K562 (cell line): Measurements from ENCODE around the gene PNMT. TPM values are rescaled to one million over a fixed set of nuclear protein-coding genes. Genes with fewer than 3 reads are reported as not detected.

ENCODE experiments used
- ATAC-seq: fragments of 200-7000 bp; cut with Tn5 transposase; 3 replicates; pipeline ENCODE4 v1.9.1; 2020; ENCODE audit warnings: moderate library complexity
- BruUV-seq: library from RNA; stranded (reverse); fragments of 400-500 nt; replicated peaks from 2 replicates; lab custom pipeline; 2021; lab: Mats Ljungman, UMichigan
- CTCF ChIA-PET: fragments of 300-600 bp; formaldehyde crosslinking; extraction: SDS; loops from one replicate; lab custom pipeline; 2021; ENCODE audit warnings: low intra/inter-chr PET ratio; lab: Yijun Ruan, JAX
- POLR2A ChIA-PET: fragments of 300-600, 350-650 bp; sonication (Branson Sonifier 250); formaldehyde crosslinking; extraction: SDS; loops from one replicate; lab custom pipeline; 2021; ENCODE audit warnings: antibody characterized with exemption, inconsistent platforms; lab: Yijun Ruan, JAX
- DNase-seq, 4 experiments: peaks; one replicate each; pipeline versions ENCODE4 v3.0.0 to v3.0.0-alpha.2; 2011 to 2018; ENCODE audit warnings: low spot score in 3 of 4, mixed read lengths in 3 of 4; ENCODE audit errors: extremely low read depth in 1 of 4
- FAIRE-seq: peaks from 2 replicates; lab custom pipeline; 2011; peaks lifted over from hg19 to GRCh38; lab: Jason Lieb, UNC
- H2AFZ ChIP-seq: 2 replicates; pipeline ENCODE4 v1.6.0; 2011; ENCODE audit warnings: low read depth, low read length, control low read depth, inconsistent platforms
- H3K27ac ChIP-seq: fragments of 200-600 bp; 3 replicates; pipeline ENCODE4 v1.8.0; 2011; ENCODE audit warnings: low read depth, mild to moderate bottlenecking, control low read depth, inconsistent platforms, low read length, moderate library complexity, mixed read lengths; ENCODE audit errors: extremely low read depth
- H3K27me3 ChIP-seq, 2 experiments: fragments of 300-600 bp in 1 of 2; 2 replicates in 1 of 2; 3 replicates in 1 of 2; pipeline versions ENCODE4 v1.6.0 to v1.8.0; 2011; ENCODE audit warnings: inconsistent platforms in 2 of 2, low read length in 2 of 2, mild to moderate bottlenecking in 1 of 2, mixed read lengths in 1 of 2, moderate library complexity in 1 of 2; ENCODE audit not compliant: control insufficient read depth in 2 of 2, insufficient read depth in 2 of 2
- H3K36me3 ChIP-seq: fragments of 300-600 bp; 3 replicates; pipeline ENCODE4 v1.8.0; 2011; ENCODE audit warnings: mild to moderate bottlenecking, low read length, inconsistent platforms; ENCODE audit not compliant: control insufficient read depth, insufficient read depth
- H3K4me1 ChIP-seq, 2 experiments: fragments of 200-600 bp in 1 of 2; replicated peaks in 1 of 2; 2 replicates in 1 of 2; 3 replicates in 1 of 2; pipeline versions ENCODE4 v1.5.1 to v1.8.0; 2011; ENCODE audit warnings: inconsistent platforms in 2 of 2, low read length in 2 of 2, mild to moderate bottlenecking in 1 of 2, mixed read lengths in 1 of 2, moderate library complexity in 1 of 2; ENCODE audit not compliant: control insufficient read depth in 2 of 2, insufficient read depth in 2 of 2
- H3K4me2 ChIP-seq: 2 replicates; pipeline ENCODE4 v1.6.1; 2011; ENCODE audit warnings: low read length, control low read depth, inconsistent platforms, mixed read lengths; ENCODE audit not compliant: insufficient read depth
- H3K4me3 ChIP-seq: fragments of 200-600 bp; sonication (generic), shearing (Covaris generic); 2 replicates; pipeline ENCODE4 v1.5.1; 2016; ENCODE audit warnings: control low read depth, inconsistent platforms
- H3K79me2 ChIP-seq: fragments of 200-600 bp; 3 replicates; pipeline ENCODE4 v1.8.0; 2011; ENCODE audit warnings: low read length, inconsistent platforms; ENCODE audit not compliant: control insufficient read depth, insufficient read depth
- H3K9ac ChIP-seq, 2 experiments: 2 replicates each; pipeline versions ENCODE4 v1.6.0 to v1.6.1; 2011; ENCODE audit warnings: low read depth in 2 of 2, low read length in 2 of 2, control low read depth in 1 of 2, inconsistent platforms in 1 of 2, mild to moderate bottlenecking in 1 of 2, mixed read lengths in 1 of 2; ENCODE audit not compliant: insufficient read depth in 1 of 2
- H3K9me1 ChIP-seq: one replicate; pipeline ENCODE4 v1.6.0; 2011; ENCODE audit warnings: inconsistent platforms, mild to moderate bottlenecking, low read length, moderate library complexity; ENCODE audit not compliant: control insufficient read depth, insufficient read depth
- H3K9me3 ChIP-seq: replicated peaks from 2 replicates; pipeline ENCODE4 v1.5.1; 2011; ENCODE audit warnings: low read depth, low read length, inconsistent platforms; ENCODE audit not compliant: control insufficient read depth, insufficient read depth
- H4K20me1 ChIP-seq: replicated peaks from 2 replicates; pipeline ENCODE4 v1.6.1; 2011; ENCODE audit warnings: low read length, inconsistent platforms, mixed read lengths; ENCODE audit not compliant: control insufficient read depth, insufficient read depth
- EHMT2 ChIP-seq: fragments of 450-650 bp; IDR thresholded peaks from 2 replicates; pipeline ENCODE4 v1.6.1; 2018; ENCODE audit warnings: antibody characterized with exemption
- HNRNPUL1 ChIP-seq: fragments of 200-400 bp; formaldehyde crosslinking; IDR thresholded peaks from 2 replicates; pipeline ENCODE4 v1.6.1; 2017; ENCODE audit warnings: low read length
- KAT2B ChIP-seq: IDR thresholded peaks from one replicate; pipeline ENCODE4 v1.6.1; 2012; ENCODE audit warnings: low read depth, mild to moderate bottlenecking, control low read depth, inconsistent platforms, low read length, moderate library complexity
- NONO ChIP-seq, 2 experiments: fragments of 200-400 bp in 1 of 2; fragments of 450-650 bp in 1 of 2; formaldehyde crosslinking in 1 of 2; IDR thresholded peaks; 2 replicates each; pipeline ENCODE4 v1.6.1; 2017; ENCODE audit warnings: low read depth in 2 of 2, mild to moderate bottlenecking in 2 of 2, moderate library complexity in 2 of 2, low read length in 1 of 2
- PURB ChIP-seq: sonication (generic); formaldehyde crosslinking; IDR thresholded peaks from 2 replicates; pipeline ENCODE4 v1.9.0; 2021; ENCODE audit warnings: low read depth, mild to moderate bottlenecking, missing genetic modification reagents
- SMAD1 ChIP-seq: fragments of 150-350 bp; IDR thresholded peaks from 2 replicates; pipeline ENCODE4 v1.6.1; 2014; ENCODE audit warnings: low read length, low read depth; ENCODE audit not compliant: partially characterized antibody
- STAG1 ChIP-seq: sonication (generic); formaldehyde crosslinking; IDR thresholded peaks from 2 replicates; pipeline ENCODE4 v1.5.0; 2020; ENCODE audit warnings: missing genetic modification reagents, borderline replicate concordance
- TAF15 ChIP-seq: fragments of 200-400 bp; formaldehyde crosslinking; IDR thresholded peaks from 2 replicates; pipeline ENCODE4 v1.6.1; 2017; ENCODE audit warnings: mild to moderate bottlenecking, low read depth, low read length, moderate library complexity
- ZNF121 ChIP-seq: sonication (generic); formaldehyde crosslinking; conservative IDR thresholded peaks from 2 replicates; pipeline ENCODE4 v1.8.0; 2022; ENCODE audit warnings: missing genetic modification reagents
- ZNF263 ChIP-seq: sonication (generic); formaldehyde crosslinking; IDR thresholded peaks from 2 replicates; pipeline ENCODE4 v1.8.0; 2022; ENCODE audit warnings: mild to moderate bottlenecking, missing genetic modification reagents, borderline replicate concordance
- WGBS: fragments of 100-300 bp; shearing (Covaris generic); methylation state at CpG from one replicate; pipeline ENCODE4 v1.1.6; 2016; ENCODE audit warnings: low coverage, mixed read lengths; ENCODE audit not compliant: insufficient coverage; ENCODE audit errors: missing lambda C conversion rate; 5-methylcytosine and 5-hydroxymethylcytosine counted together
- in situ Hi-C: fragments of 300-500 bp; cut with MboI; formaldehyde crosslinking; loops from 4 replicates; pipeline ENCODE4 v1.15.0; 2018; ENCODE audit warnings: inconsistent platforms, mixed read lengths
- intact Hi-C: fragments of 100-400 bp; cut with micrococcal nuclease; formaldehyde crosslinking; loops from 2 replicates; pipeline ENCODE4 v1.14.2; 2022
- polyA plus RNA-seq, 8 experiments: library from polyadenylated mRNA; depleted of rRNA in 4 of 8; stranded (reverse) in 5 of 8; unstranded in 3 of 8; fragments of >200 nt; fragmentation: Nextera tagmentation in 2 of 8; fragmentation: Illumina TruSeq in 1 of 8; extraction: Ambion mirVana in 2 of 8; extraction: Trizol in 1 of 8; gene quantifications; 2 replicates each; pipeline versions ENCODE4 v1.2.1 to v1.2.3, GENCODE V29; 2011 to 2014; ENCODE audit warnings: inconsistent platforms in 1 of 8, missing spikeins in 1 of 8
- total RNA-seq, 7 experiments: library from RNA; depleted of rRNA in 6 of 7; stranded (reverse); fragments of >200 nt in 6 of 7; fragmentation: Illumina TruSeq in 2 of 7; extraction: Trizol in 2 of 7; gene quantifications; 2 replicates each; pipeline versions ENCODE4 v1.2.1 to v1.2.3, GENCODE V29; 2011 to 2021; ENCODE audit warnings: low replicate concordance in 1 of 7
- TF ChIP-seq, protein P1 (sequence below): sonication (generic); formaldehyde crosslinking; IDR thresholded peaks from 2 replicates; pipeline ENCODE4 v1.9.0; 2022; ENCODE audit warnings: mild to moderate bottlenecking, missing genetic modification reagents
- TF ChIP-seq, protein P2 (sequence below): IDR thresholded peaks from 3 replicates; pipeline ENCODE4 v1.6.1; 2011; ENCODE audit warnings: borderline replicate concordance, mild to moderate bottlenecking, moderate library complexity; ENCODE audit not compliant: insufficient read length; ENCODE audit errors: extremely low read depth
- TF ChIP-seq, protein P3 (sequence below): IDR thresholded peaks from 2 replicates; pipeline ENCODE4 v1.6.1; 2011; ENCODE audit not compliant: insufficient read length; ENCODE audit errors: extremely low read depth
- TF ChIP-seq, protein P4 (sequence below): fragments of 250-450 bp; sonication (Bioruptor Pico); IDR thresholded peaks from 2 replicates; pipeline ENCODE4 v1.5.0; 2022; ENCODE audit warnings: mild to moderate bottlenecking

PNMT gene
- total and polyA plus RNA-seq, 9 of the 15 experiments (the other 6 are each of a cell fraction or from before 2014, with no cell fraction given), result 0.55 to 18.1 (median 5.8) TPM

DNA sequence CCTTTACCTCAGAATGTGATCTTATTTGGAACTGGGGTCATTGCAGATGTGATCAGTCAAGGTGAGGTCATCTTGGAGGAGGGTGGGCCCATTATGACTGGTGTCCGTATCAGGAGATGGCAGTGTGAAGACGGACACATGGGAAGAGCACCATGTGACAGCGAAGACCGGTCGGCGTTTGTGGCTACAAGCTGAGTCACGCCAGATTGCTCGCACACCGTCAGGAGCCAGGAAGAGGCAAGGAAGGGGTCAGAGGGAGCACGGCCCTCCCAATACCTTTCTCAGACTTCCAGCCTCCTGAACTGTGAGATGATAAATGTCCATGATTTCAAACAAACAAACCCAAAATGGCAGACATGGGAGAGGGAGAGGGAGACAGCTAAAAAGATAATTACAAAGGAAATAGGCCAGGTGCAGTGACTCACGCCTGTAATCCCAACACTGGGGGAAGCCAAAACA is 18.1 kb upstream of the PNMT start:
- Histone ChIP-seq H3K4me3 (no peak overlapping the region), H3K27me3 (no peaks in the 10 kb centered on the region), H3K4me1 (peaks cover 59 to 67% of the 10 kb centered on the region in 2 experiments), H3K27ac (peak overlapping the region; percentile 88), H2AFZ (peak overlapping the region; percentile 34), H4K20me1 (0 out of 2 replicates have a peak, but pooled peaks cover 4% of the 10 kb centered on the region), H3K4me2 (peak overlapping the region; percentile 62), H3K9ac (peak overlapping the region; percentile 40 to 53; a peak in 3 of 4 replicates), H3K9me1 (no peaks in the 10 kb centered on the region), H3K9me3 (no peaks in the 10 kb centered on the region), H3K79me2 (peaks cover 68% of the 10 kb centered on the region), H3K36me3 (peaks cover 21% of the 10 kb centered on the region)
- WGBS, result 3% methylated on average over 11 of the region's 11 CpGs
- in situ Hi-C loops, result no loop called here
- ATAC-seq, result peak; percentile 88
- DNase-seq, result peak; percentile 78 to 95 (median 83)
- peak; percentile 98 for FAIRE-seq
- POLR2A ChIA-PET, result interaction anchor here (0.7 to 2.5 kb wide), 7 partner anchors 10 to 353 kb away, joined by 3 to 11 read pairs (median 5); partner anchors contain the start of genes PNMT and STARD3
- BruUV-seq, result no TSS peak
- CTCF ChIA-PET, result no interaction called here
- intact Hi-C loops, result no loop called here
- TF ChIP-seq, protein P1, sequence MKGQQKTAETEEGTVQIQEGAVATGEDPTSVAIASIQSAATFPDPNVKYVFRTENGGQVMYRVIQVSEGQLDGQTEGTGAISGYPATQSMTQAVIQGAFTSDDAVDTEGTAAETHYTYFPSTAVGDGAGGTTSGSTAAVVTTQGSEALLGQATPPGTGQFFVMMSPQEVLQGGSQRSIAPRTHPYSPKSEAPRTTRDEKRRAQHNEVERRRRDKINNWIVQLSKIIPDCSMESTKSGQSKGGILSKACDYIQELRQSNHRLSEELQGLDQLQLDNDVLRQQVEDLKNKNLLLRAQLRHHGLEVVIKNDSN (CRISPR knock-in tag), result peak; percentile 95
- TF ChIP-seq, protein P2, sequence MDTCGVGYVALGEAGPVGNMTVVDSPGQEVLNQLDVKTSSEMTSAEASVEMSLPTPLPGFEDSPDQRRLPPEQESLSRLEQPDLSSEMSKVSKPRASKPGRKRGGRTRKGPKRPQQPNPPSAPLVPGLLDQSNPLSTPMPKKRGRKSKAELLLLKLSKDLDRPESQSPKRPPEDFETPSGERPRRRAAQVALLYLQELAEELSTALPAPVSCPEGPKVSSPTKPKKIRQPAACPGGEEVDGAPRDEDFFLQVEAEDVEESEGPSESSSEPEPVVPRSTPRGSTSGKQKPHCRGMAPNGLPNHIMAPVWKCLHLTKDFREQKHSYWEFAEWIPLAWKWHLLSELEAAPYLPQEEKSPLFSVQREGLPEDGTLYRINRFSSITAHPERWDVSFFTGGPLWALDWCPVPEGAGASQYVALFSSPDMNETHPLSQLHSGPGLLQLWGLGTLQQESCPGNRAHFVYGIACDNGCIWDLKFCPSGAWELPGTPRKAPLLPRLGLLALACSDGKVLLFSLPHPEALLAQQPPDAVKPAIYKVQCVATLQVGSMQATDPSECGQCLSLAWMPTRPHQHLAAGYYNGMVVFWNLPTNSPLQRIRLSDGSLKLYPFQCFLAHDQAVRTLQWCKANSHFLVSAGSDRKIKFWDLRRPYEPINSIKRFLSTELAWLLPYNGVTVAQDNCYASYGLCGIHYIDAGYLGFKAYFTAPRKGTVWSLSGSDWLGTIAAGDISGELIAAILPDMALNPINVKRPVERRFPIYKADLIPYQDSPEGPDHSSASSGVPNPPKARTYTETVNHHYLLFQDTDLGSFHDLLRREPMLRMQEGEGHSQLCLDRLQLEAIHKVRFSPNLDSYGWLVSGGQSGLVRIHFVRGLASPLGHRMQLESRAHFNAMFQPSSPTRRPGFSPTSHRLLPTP, result no peak
- TF ChIP-seq ZNF121 (CRISPR knock-in tag) (no peak), HNRNPUL1 (no peak), NONO (IDR thresholded peaks at IDR 0.05; ENCODE audit: low read depth in 2 of 2, low read length in 1 of 2) (peak in 1 of 2 experiments; percentile 54; a peak in 1 of 4 replicates), KAT2B (no peak), ZNF263 (CRISPR knock-in tag) (peak; percentile 89), TAF15 (no peak), PURB (CRISPR knock-in tag) (no peak), SMAD1 (no peak), STAG1 (CRISPR knock-in tag) (no peak), EHMT2 (peak; percentile 86)
- TF ChIP-seq, protein P3, sequence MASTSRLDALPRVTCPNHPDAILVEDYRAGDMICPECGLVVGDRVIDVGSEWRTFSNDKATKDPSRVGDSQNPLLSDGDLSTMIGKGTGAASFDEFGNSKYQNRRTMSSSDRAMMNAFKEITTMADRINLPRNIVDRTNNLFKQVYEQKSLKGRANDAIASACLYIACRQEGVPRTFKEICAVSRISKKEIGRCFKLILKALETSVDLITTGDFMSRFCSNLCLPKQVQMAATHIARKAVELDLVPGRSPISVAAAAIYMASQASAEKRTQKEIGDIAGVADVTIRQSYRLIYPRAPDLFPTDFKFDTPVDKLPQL, result no peak
- TF ChIP-seq, protein P4, sequence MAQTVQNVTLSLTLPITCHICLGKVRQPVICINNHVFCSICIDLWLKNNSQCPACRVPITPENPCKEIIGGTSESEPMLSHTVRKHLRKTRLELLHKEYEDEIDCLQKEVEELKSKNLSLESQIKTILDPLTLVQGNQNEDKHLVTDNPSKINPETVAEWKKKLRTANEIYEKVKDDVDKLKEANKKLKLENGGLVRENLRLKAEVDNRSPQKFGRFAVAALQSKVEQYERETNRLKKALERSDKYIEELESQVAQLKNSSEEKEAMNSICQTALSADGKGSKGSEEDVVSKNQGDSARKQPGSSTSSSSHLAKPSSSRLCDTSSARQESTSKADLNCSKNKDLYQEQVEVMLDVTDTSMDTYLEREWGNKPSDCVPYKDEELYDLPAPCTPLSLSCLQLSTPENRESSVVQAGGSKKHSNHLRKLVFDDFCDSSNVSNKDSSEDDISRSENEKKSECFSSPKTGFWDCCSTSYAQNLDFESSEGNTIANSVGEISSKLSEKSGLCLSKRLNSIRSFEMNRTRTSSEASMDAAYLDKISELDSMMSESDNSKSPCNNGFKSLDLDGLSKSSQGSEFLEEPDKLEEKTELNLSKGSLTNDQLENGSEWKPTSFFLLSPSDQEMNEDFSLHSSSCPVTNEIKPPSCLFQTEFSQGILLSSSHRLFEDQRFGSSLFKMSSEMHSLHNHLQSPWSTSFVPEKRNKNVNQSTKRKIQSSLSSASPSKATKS, result no peak
